Brain microvascular endothelial cell (primary cell): ENCODE data around the gene CORO7.

Source experiments
- DNase-seq: peaks from one replicate; pipeline ENCODE4 v3.0.0-alpha.2; 2020
- H3K27ac ChIP-seq: fragments of 250-450 bp; sonication (Bioruptor Pico); 2 replicates; pipeline ENCODE4 v1.5.1; 2020; ENCODE audit warnings: mild to moderate bottlenecking, moderate library complexity
- H3K27me3 ChIP-seq: fragments of 250-450 bp; sonication (Bioruptor Pico); replicated peaks from 2 replicates; pipeline ENCODE4 v1.5.1; 2020; ENCODE audit warnings: mild to moderate bottlenecking
- H3K36me3 ChIP-seq: fragments of 250-450 bp; sonication (Bioruptor Pico); replicated peaks from 2 replicates; pipeline ENCODE4 v1.5.1; 2020; ENCODE audit warnings: mild to moderate bottlenecking
- H3K4me3 ChIP-seq: 2 replicates; pipeline ENCODE4 v1.5.1; 2011; ENCODE audit warnings: low read depth, mild to moderate bottlenecking, control low read depth, low read length, moderate library complexity
- CTCF ChIP-seq: IDR thresholded peaks from 2 replicates; pipeline ENCODE4 v1.5.1; 2011; ENCODE audit warnings: low read depth, mild to moderate bottlenecking, moderate library complexity, low read length, control low read depth, inconsistent platforms; ENCODE audit errors: missing control alignments
- in situ Hi-C: cut with HindIII; loops from 2 replicates; pipeline ENCODE4 v1.10.0; 2017; ENCODE audit warnings: low sequenced_read_pairs, low pct_ligation_motif_present

The CORO7 gene

GRCh38 chr16:4408323-4408690 lies 8.1 kb downstream of the CORO7 start:
- no peak for TF ChIP-seq CTCF
- Histone ChIP-seq H3K4me3 (no peak overlapping the region), H3K27me3 (no peaks in the 10 kb centered on the region), H3K36me3 (peaks cover 36% of the 10 kb centered on the region), H3K27ac (no peak overlapping the region)
- in situ Hi-C loops: no loop called here
- DNase-seq: no peak

- in situ Hi-C loops: no loop called here
- Histone ChIP-seq H3K27ac (no peak overlapping the region), H3K4me3 (no peak overlapping the region), H3K27me3 (no peaks in the 10 kb centered on the region), H3K36me3 (peaks cover 39% of the 10 kb centered on the region)
- DNase-seq: no peak
- no peak for TF ChIP-seq CTCF
Observed at GRCh38 chr16:4407543-4408322, 8.7 kb downstream of the CORO7 start.

GRCh38 chr16:4404967-4405696 lies 11.3 kb downstream of the CORO7 start:
- no peak for TF ChIP-seq CTCF
- in situ Hi-C loops: no loop called here
- H3K27ac ChIP-seq: no peak overlapping the region
- H3K4me3 ChIP-seq: no peak overlapping the region
- DNase-seq: no peak
- H3K36me3 ChIP-seq: peaks cover 43% of the 10 kb centered on the region
- H3K27me3 ChIP-seq: no peaks in the 10 kb centered on the region

DNA sequence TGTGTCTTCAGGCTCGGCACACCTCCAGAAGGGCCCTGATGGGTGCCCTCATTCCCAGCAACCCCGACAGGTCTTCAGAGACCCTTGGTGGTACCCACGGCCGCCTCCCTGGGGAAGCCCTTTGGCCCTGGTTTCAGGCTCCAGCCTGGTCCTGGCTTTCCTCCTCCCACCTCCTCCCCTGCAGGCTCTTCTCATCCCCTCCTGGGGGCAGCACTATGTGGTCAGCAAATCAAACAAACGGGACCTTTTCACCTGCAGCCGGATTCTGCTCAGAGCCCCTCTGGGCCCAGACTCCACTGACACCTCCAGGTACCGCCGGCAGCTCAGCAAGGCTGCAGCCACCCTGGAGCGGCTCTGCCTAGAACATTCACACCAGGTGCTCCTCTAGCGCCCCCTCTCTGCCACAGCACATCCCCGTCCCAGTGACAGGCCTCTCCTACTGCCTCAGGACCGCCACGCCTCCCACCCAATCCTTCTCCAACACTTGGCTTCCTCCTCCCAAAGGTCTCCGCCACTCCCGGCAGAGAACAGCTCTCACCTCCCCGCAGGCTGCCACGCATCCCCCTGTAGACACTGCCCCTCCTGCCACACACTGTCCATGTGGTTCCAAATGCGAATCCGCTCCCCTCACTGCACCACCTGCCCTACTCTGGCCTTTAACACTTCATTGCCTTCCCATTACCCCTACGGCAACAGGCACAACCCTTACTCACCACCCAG lies 12.0 kb downstream of the CORO7 start:
- H3K27ac ChIP-seq: no peak overlapping the region
- no peak overlapping the region for H3K4me3 ChIP-seq
- no peaks in the 10 kb centered on the region for H3K27me3 ChIP-seq
- DNase-seq: no peak
- H3K36me3 ChIP-seq: peaks cover 37% of the 10 kb centered on the region
- peak; percentile 90 for TF ChIP-seq CTCF
- in situ Hi-C loops: no loop called here

DNA sequence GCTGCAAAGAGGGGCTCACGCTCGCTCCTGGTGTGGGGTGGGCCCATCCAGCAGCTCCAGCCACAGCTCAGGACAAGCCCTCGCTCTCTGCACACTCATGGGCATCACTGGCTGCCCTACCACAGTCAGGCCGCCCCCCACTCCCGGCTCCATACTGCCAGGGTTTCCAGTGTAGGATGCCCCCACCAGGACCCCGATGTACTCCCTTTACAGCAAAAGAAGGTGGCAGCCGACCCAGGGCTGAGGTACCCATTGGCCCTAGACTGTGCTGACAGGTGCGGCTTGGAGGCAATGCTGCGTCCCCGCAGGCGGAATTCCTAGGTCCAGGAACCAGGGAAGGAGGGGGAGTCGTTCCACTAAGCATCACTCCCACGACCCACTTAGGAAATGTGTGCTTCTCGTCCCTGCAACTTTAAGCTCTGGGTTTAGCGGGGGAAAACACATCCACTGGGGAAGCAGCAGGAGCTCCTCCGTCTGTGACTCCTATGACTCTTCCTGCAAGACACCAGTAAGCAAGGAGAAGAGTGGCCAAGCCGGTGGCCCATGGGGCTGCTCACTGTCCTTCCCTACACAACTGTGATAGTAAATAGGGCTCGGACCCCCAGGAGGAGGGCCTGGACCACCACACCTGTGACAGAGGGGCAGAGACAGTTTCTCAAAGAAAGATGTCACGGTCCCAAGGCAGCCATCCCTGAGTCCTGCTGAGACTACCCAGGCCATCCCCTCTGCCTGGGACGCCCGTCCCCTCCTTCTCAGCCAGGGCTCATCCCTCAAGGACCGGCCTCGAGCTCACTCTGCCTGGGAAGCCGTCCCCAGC lies 13.1 kb downstream of the CORO7 start:
- in situ Hi-C loops: no loop called here
- no peak overlapping the region for H3K27ac ChIP-seq
- peaks cover 34% of the 10 kb centered on the region for H3K36me3 ChIP-seq
- no peak for DNase-seq
- H3K27me3 ChIP-seq: no peaks in the 10 kb centered on the region
- H3K4me3 ChIP-seq: no peak overlapping the region
- TF ChIP-seq CTCF: no peak
